Pons (tissue), 1 donor: ENCODE results near the gene SORT1.

ENCODE experiments used
- DNase-seq: peaks from one replicate; pipeline ENCODE4 v3.0.0-alpha.2; 2016; ENCODE audit warnings: low spot score

The SORT1 gene

GRCh38 chr1:109274533-109275476, 122.9 kb downstream of the SORT1 start:
- no peak for DNase-seq

- no peak for DNase-seq
Observed at GRCh38 chr1:109273570-109274288, 124.0 kb downstream of the SORT1 start.

GRCh38 chr1:109272831-109273547, 124.7 kb downstream of the SORT1 start:
- DNase-seq: no peak

- DNase-seq: no peak
Observed at GRCh38 chr1:109272021-109272799, 125.5 kb downstream of the SORT1 start.

- DNase-seq: no peak
Observed at GRCh38 chr1:109271458-109271857, 126.3 kb downstream of the SORT1 start.

GRCh38 chr1:109270623-109271317, 126.9 kb downstream of the SORT1 start:
- DNase-seq: no peak

GRCh38 chr1:109269981-109270622, 127.6 kb downstream of the SORT1 start:
- no peak for DNase-seq

- no peak for DNase-seq
Observed at GRCh38 chr1:109269212-109269980, 128.3 kb downstream of the SORT1 start.

- DNase-seq: peak; percentile 69
Observed at GRCh38 chr1:109268431-109269211, 129.1 kb downstream of the SORT1 start.

GRCh38 chr1:109267743-109268300, 129.9 kb downstream of the SORT1 start:
- no peak for DNase-seq

GRCh38 chr1:109266965-109267364, 130.8 kb downstream of the SORT1 start:
- no peak for DNase-seq

GRCh38 chr1:109265741-109266330, 131.9 kb downstream of the SORT1 start:
- DNase-seq: no peak

- DNase-seq: no peak
Observed at GRCh38 chr1:109265016-109265415, 132.7 kb downstream of the SORT1 start.

- DNase-seq: no peak
Observed at GRCh38 chr1:109264379-109264755, 133.4 kb downstream of the SORT1 start.

GRCh38 chr1:109263597-109264378, 133.9 kb downstream of the SORT1 start:
- DNase-seq: peak; percentile 97

GRCh38 chr1:109263234-109263596, 134.5 kb downstream of the SORT1 start:
- DNase-seq: no peak

GRCh38 chr1:109262231-109263055, 135.3 kb downstream of the SORT1 start:
- no peak for DNase-seq
